WTC11 (cell line): ENCODE data around the gene KSR2. TPM values are rescaled to one million over a fixed set of nuclear protein-coding genes. Genes with fewer than 3 reads are reported as not detected.

Source experiments
- ATAC-seq: fragments of 200-7000 bp; cut with Tn5 transposase; 2 replicates; pipeline ENCODE4 v1.10.0; 2021; ENCODE audit warnings: mild to moderate bottlenecking, moderate library complexity
- CTCF ChIA-PET: fragments of 300-600 bp; sonication (Branson Sonifier 250); formaldehyde crosslinking; loops from one replicate; lab custom pipeline; 2021; ENCODE audit warnings: antibody characterized with exemption; lab: Charles Lee
- POLR2A ChIA-PET: fragments of 350-600 bp; sonication (Branson Sonifier 250); formaldehyde crosslinking; loops from one replicate; lab custom pipeline; 2021; ENCODE audit warnings: antibody characterized with exemption; lab: Charles Lee
- DNase-seq: peaks from one replicate; pipeline ENCODE4 v3.0.0; 2021; ENCODE audit warnings: low spot score
- H3K27ac Mint-ChIP-seq: 2 replicates; pipeline ENCODE4 v1.8.0; 2021; ENCODE audit warnings: mixed read lengths
- H3K27me3 Mint-ChIP-seq: 2 replicates; pipeline ENCODE4 v1.8.0; 2021; ENCODE audit warnings: low read depth, mild to moderate bottlenecking, moderate library complexity, mixed read lengths
- H3K36me3 Mint-ChIP-seq: 2 replicates; pipeline ENCODE4 v1.8.0; 2021; ENCODE audit warnings: mixed read lengths
- H3K4me1 Mint-ChIP-seq: 2 replicates; pipeline ENCODE4 v1.8.0; 2022; ENCODE audit warnings: mixed read lengths
- H3K4me3 Mint-ChIP-seq: 2 replicates; pipeline ENCODE4 v1.8.0; 2021; ENCODE audit warnings: mild to moderate bottlenecking, moderate library complexity, mixed read lengths
- H3K9me3 Mint-ChIP-seq: 2 replicates; pipeline ENCODE4 v1.8.0; 2021; ENCODE audit warnings: mixed read lengths
- AFF4 ChIP-seq: sonication (generic); formaldehyde crosslinking; IDR thresholded peaks from 2 replicates; pipeline ENCODE4 v1.8.1; 2023; ENCODE audit warnings: mild to moderate bottlenecking, missing genetic modification reagents, borderline replicate concordance
- ATF3 ChIP-seq: sonication (generic); formaldehyde crosslinking; conservative IDR thresholded peaks from 2 replicates; pipeline ENCODE4 v1.8.1; 2022; ENCODE audit warnings: mild to moderate bottlenecking, missing genetic modification reagents
- CTCF ChIP-seq: fragments of 200-600 bp; IDR thresholded peaks from 2 replicates; pipeline ENCODE4 v1.8.0; 2022; ENCODE audit warnings: antibody characterized with exemption
- E2F5 ChIP-seq: sonication (generic); formaldehyde crosslinking; IDR thresholded peaks from 2 replicates; pipeline ENCODE4 v1.8.1; 2022; ENCODE audit warnings: mild to moderate bottlenecking, moderate library complexity, missing genetic modification reagents
- ERG ChIP-seq: fragments of 250-450 bp; sonication (Bioruptor Pico); IDR thresholded peaks from 2 replicates; pipeline ENCODE4 v1.8.0; 2021; ENCODE audit warnings: mild to moderate bottlenecking
- FOXK1 ChIP-seq: sonication (generic); formaldehyde crosslinking; IDR thresholded peaks from 2 replicates; pipeline ENCODE4 v1.8.0; 2022; ENCODE audit warnings: mild to moderate bottlenecking, moderate library complexity, missing genetic modification reagents
- IRF1 ChIP-seq: sonication (generic); formaldehyde crosslinking; IDR thresholded peaks from 2 replicates; pipeline ENCODE4 v1.8.0; 2023; ENCODE audit warnings: missing genetic modification reagents
- NFE2L1 ChIP-seq: sonication (generic); formaldehyde crosslinking; IDR thresholded peaks from 2 replicates; pipeline ENCODE4 v1.8.1; 2023; ENCODE audit warnings: missing genetic modification reagents
- NFYB ChIP-seq: sonication (generic); formaldehyde crosslinking; conservative IDR thresholded peaks from 2 replicates; pipeline ENCODE4 v1.8.0; 2022; ENCODE audit warnings: low read depth, missing genetic modification reagents
- NR3C1 ChIP-seq: sonication (generic); formaldehyde crosslinking; conservative IDR thresholded peaks from 2 replicates; pipeline ENCODE4 v1.8.1; 2023; ENCODE audit warnings: low read depth, mild to moderate bottlenecking, missing genetic modification reagents
- RORB ChIP-seq: fragments of 250-450 bp; sonication (Bioruptor Pico); IDR thresholded peaks from 2 replicates; pipeline ENCODE4 v1.9.0; 2021; ENCODE audit warnings: mild to moderate bottlenecking
- SP1 ChIP-seq: sonication (generic); formaldehyde crosslinking; conservative IDR thresholded peaks from 2 replicates; pipeline ENCODE4 v1.8.1; 2022; ENCODE audit warnings: missing genetic modification reagents
- USF1 ChIP-seq: sonication (generic); formaldehyde crosslinking; IDR thresholded peaks from 2 replicates; pipeline ENCODE4 v1.8.0; 2022; ENCODE audit warnings: mild to moderate bottlenecking, missing genetic modification reagents
- USF2 ChIP-seq: sonication (generic); formaldehyde crosslinking; IDR thresholded peaks from 2 replicates; pipeline ENCODE4 v1.8.1; 2023; ENCODE audit warnings: mild to moderate bottlenecking, missing genetic modification reagents, moderate library complexity
- ZBTB21 ChIP-seq: sonication (generic); formaldehyde crosslinking; IDR thresholded peaks from 2 replicates; pipeline ENCODE4 v1.8.1; 2023; ENCODE audit warnings: mild to moderate bottlenecking, missing genetic modification reagents, borderline replicate concordance
- ZNF232 ChIP-seq: sonication (generic); formaldehyde crosslinking; IDR thresholded peaks from 2 replicates; pipeline ENCODE4 v1.8.0; 2022; ENCODE audit warnings: mild to moderate bottlenecking, missing genetic modification reagents
- ZNF263 ChIP-seq: sonication (generic); formaldehyde crosslinking; IDR thresholded peaks from 2 replicates; pipeline ENCODE4 v1.8.1; 2022; ENCODE audit warnings: low read depth, mild to moderate bottlenecking, moderate library complexity, missing genetic modification reagents
- ZNF396 ChIP-seq: fragments of 250-450 bp; sonication (Bioruptor Pico); IDR thresholded peaks from 2 replicates; pipeline ENCODE4 v1.8.0; 2021; ENCODE audit warnings: mild to moderate bottlenecking, moderate library complexity, borderline replicate concordance
- total RNA-seq: library from RNA; stranded (reverse); gene quantifications from 3 replicates; pipeline ENCODE4 v1.2.3, GENCODE V29; 2021

KSR2 gene
- total RNA-seq, 1 experiment from 2014 or later, result 2.4 TPM

GRCh38 chr12:117968151-117968789 lies 520 bp downstream of the KSR2 start:
- peaks cover 18% of the 10 kb centered on the region for H3K36me3 Mint-ChIP-seq
- no peak for ATAC-seq
- DNase-seq, result no peak
- peak overlapping the region; percentile 74 for H3K4me3 Mint-ChIP-seq
- H3K4me1 Mint-ChIP-seq, result peaks cover 20% of the 10 kb centered on the region
- TF ChIP-seq FOXK1 (CRISPR knock-in tag), result 0 out of 2 replicates have a peak, but pooled peaks have one; percentile 7
- TF ChIP-seq E2F5 (CRISPR knock-in tag), result no peak
- no peak for TF ChIP-seq ATF3 (CRISPR knock-in tag)
- no peak for TF ChIP-seq NFE2L1 (CRISPR knock-in tag)
- peak; percentile 92; the same call in 1 of the 2 replicates for TF ChIP-seq ZNF263 (CRISPR knock-in tag)
- POLR2A ChIA-PET, result interaction anchor here (0.5 kb wide), 1 partner anchor 23 kb away, joined by 3 read pairs; no protein-coding TSS in a partner anchor
- peaks cover 20% of the 10 kb centered on the region for H3K27me3 Mint-ChIP-seq
- CTCF ChIA-PET, result no interaction called here
- H3K9me3 Mint-ChIP-seq, result peaks cover 29% of the 10 kb centered on the region
- no peak overlapping the region for H3K27ac Mint-ChIP-seq

- DNase-seq, result no peak
- Mint-ChIP-seq H3K4me3 (peak overlapping the region; percentile 74), H3K4me1 (peaks cover 20% of the 10 kb centered on the region), H3K36me3 (peaks cover 18% of the 10 kb centered on the region)
- no peak for TF ChIP-seq IRF1 (CRISPR knock-in tag)
- no peak for TF ChIP-seq ZBTB21 (CRISPR knock-in tag)
- peak; percentile 84 for TF ChIP-seq USF2
- no peak for TF ChIP-seq NFYB
- TF ChIP-seq USF1 (CRISPR knock-in tag), result peak; percentile 75
- TF ChIP-seq SP1 (CRISPR knock-in tag), result no peak
- TF ChIP-seq, all 79 proteins: peak for 2
- no peak for ATAC-seq
- CTCF ChIA-PET, result no interaction called here
- no peak overlapping the region for H3K27ac Mint-ChIP-seq
- POLR2A ChIA-PET, result interaction anchor here (0.5 kb wide), 1 partner anchor 24 kb away, joined by 3 read pairs; no protein-coding TSS in a partner anchor
- H3K27me3 Mint-ChIP-seq, result peaks cover 20% of the 10 kb centered on the region
- peaks cover 25% of the 10 kb centered on the region for H3K9me3 Mint-ChIP-seq
Observed at GRCh38 chr12:117967512-117967911, 1.3 kb downstream of the KSR2 start.

GRCh38 chr12:117967043-117967442 lies 1.7 kb downstream of the KSR2 start:
- ChIA-PET CTCF (interaction anchor here (1.5 kb wide), 1 partner anchor 92 kb away, joined by 3 read pairs; no protein-coding TSS in a partner anchor), POLR2A (no interaction called here)
- Mint-ChIP-seq H3K4me3 (peak overlapping the region; percentile 74), H3K27me3 (peaks cover 19% of the 10 kb centered on the region), H3K4me1 (peaks cover 20% of the 10 kb centered on the region), H3K9me3 (peaks cover 23% of the 10 kb centered on the region), H3K36me3 (peaks cover 17% of the 10 kb centered on the region), H3K27ac (no peak overlapping the region)
- ATAC-seq (no peak), DNase-seq (no peak)
- TF ChIP-seq NR3C1 (no peak), NFE2L1 (CRISPR knock-in tag) (no peak), ERG (CRISPR knock-in tag) (no peak), ZNF232 (CRISPR knock-in tag) (no peak), CTCF (no peak), RORB (CRISPR knock-in tag) (no peak), ZNF396 (CRISPR knock-in tag) (no peak), AFF4 (CRISPR knock-in tag) (no peak), IRF1 (CRISPR knock-in tag) (no peak)
